ENCODE measurements around the gene DYNLT4. TPM values are rescaled to one million over a fixed set of nuclear protein-coding genes. Genes with fewer than 3 reads are reported as not detected.

DYNLT4 gene
- total and polyA plus RNA-seq, 2 of the 13 experiments (the other 11 are each of a cell fraction or from before 2014, with no cell fraction given), result 0.77 TPM; not detected in 1

GRCh38 chr1:44830900-44831304, 23.8 kb upstream of the DYNLT4 start (continued):
- TF ChIP-seq, protein P1, sequence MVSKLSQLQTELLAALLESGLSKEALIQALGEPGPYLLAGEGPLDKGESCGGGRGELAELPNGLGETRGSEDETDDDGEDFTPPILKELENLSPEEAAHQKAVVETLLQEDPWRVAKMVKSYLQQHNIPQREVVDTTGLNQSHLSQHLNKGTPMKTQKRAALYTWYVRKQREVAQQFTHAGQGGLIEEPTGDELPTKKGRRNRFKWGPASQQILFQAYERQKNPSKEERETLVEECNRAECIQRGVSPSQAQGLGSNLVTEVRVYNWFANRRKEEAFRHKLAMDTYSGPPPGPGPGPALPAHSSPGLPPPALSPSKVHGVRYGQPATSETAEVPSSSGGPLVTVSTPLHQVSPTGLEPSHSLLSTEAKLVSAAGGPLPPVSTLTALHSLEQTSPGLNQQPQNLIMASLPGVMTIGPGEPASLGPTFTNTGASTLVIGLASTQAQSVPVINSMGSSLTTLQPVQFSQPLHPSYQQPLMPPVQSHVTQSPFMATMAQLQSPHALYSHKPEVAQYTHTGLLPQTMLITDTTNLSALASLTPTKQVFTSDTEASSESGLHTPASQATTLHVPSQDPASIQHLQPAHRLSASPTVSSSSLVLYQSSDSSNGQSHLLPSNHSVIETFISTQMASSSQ (IDR thresholded peaks at IDR 0.05; ENCODE audit: low read depth), result no peak
- TF ChIP-seq, protein P1 (CRISPR knock-in tag; IDR thresholded peaks at IDR 0.05; ENCODE audit: borderline replicate concordance), result no peak

- H3K36me3 ChIP-seq (replicated peaks in 1 of 2; ENCODE audit: control insufficient read depth in 1 of 2, insufficient read depth in 2 of 2, low read length in 2 of 2), result no peaks in the 10 kb centered on the region
- no peak overlapping the region for H2AFZ ChIP-seq (ENCODE audit: low read length)
- no peak for FAIRE-seq
- WGBS (ENCODE audit: low lambda C conversion rate), result 79% methylated on average over 5 of the region's 12 CpGs
- H3K4me2 ChIP-seq (ENCODE audit: low read depth, low read length), result peak overlapping the region; percentile 71
- no peaks in the 10 kb centered on the region for H4K20me1 ChIP-seq (ENCODE audit: insufficient read depth, low read length)
- ATAC-seq, result no peak
- peaks cover 69% of the 10 kb centered on the region for H3K4me1 ChIP-seq (ENCODE audit: insufficient read depth, low read length)
- 0 out of 2 replicates have a peak, but pooled peaks have one; percentile 45 for TF ChIP-seq ZNF652 (CRISPR knock-in tag; IDR thresholded peaks at IDR 0.05; ENCODE audit: borderline replicate concordance, low read depth)
- no peak for TF ChIP-seq ZBTB21 (CRISPR knock-in tag; IDR thresholded peaks at IDR 0.05)
- TF ChIP-seq PRPF4 (IDR thresholded peaks at IDR 0.05; ENCODE audit: low read depth, low read length, poor library complexity, severe bottlenecking), result no peak
- TF ChIP-seq ZBTB26 (CRISPR knock-in tag; IDR thresholded peaks at IDR 0.05; ENCODE audit: borderline replicate concordance), result no peak
- peak; percentile 33; the same call in 1 of the 2 replicates for TF ChIP-seq ZBTB38 (CRISPR knock-in tag; IDR thresholded peaks at IDR 0.05)
- TF ChIP-seq ZNF496 (CRISPR knock-in tag; IDR thresholded peaks at IDR 0.05; ENCODE audit: insufficient replicate concordance), result no peak
- TF ChIP-seq ZNF44 (CRISPR knock-in tag; IDR thresholded peaks at IDR 0.05), result no peak
- in situ Hi-C loops (cut with HindIII; ENCODE audit: extremely low pct_ligation_motif_present, low pct_unique_long_range_greater_than_20kb), result loop anchor here (5.0 to 25.0 kb wide), 3 partner anchors 37 to 475 kb away; partner anchors contain the start of genes HECTD3 and UROD
- intact Hi-C loops (cut with micrococcal nuclease; ENCODE audit: unreplicated experiment), result loop anchor here (10.0 kb wide), 1 partner anchor 475 kb away; no protein-coding TSS in a partner anchor
- 0 out of 2 replicates have a peak overlapping the region, but pooled peaks have one; percentile 9 for H3K9ac ChIP-seq (ENCODE audit: insufficient read depth, low read depth, low read length)
- no peak overlapping the region for H3K27ac ChIP-seq (ENCODE audit: extremely low read length, insufficient read depth, low read length)
- ChIA-PET POLR2A (interaction anchor here (0.9 to 4.5 kb wide), 8 partner anchors 9 to 510 kb away, joined by 3 to 51 read pairs (median 6); partner anchors contain the start of genes BTBD19, EIF2B3, PLK3 and PTCH2), CTCF (ENCODE audit: low intra/inter-chr PET ratio, low total read pairs) (interaction anchor here (1.1 kb wide), 1 partner anchor 36 kb away, joined by 3 read pairs; no protein-coding TSS in a partner anchor)
- peaks cover 0 to 16% of the 10 kb centered on the region in 2 experiments; a peak in 1 of 5 replicates for H3K27me3 ChIP-seq (ENCODE audit: control insufficient read depth in 1 of 2, insufficient read depth in 2 of 2, low read length in 2 of 2)
- no peaks in the 10 kb centered on the region for H3K9me3 ChIP-seq (ENCODE audit: low read length)
- H3K4me3 ChIP-seq (replicated peaks in 1 of 3; ENCODE audit: insufficient read depth in 1 of 3, low read depth in 2 of 3, low read length in 3 of 3), result no peak overlapping the region
- H3K79me2 ChIP-seq (ENCODE audit: insufficient read depth, low read length), result no peaks in the 10 kb centered on the region
- BruUV-seq (replicated peaks), result no TSS peak
- DNase-seq (ENCODE audit: low spot score), result no peak
Observed at GRCh38 chr1:44829506-44830384, 22.6 kb upstream of the DYNLT4 start.
